HG03103 (cell line): ENCODE results near the gene PNMA8B.

ENCODE experiments used
- ATAC-seq: cut with Tn5 transposase; IDR thresholded peaks from one replicate; pipeline ENCODE4 v1.9.1; 2021; ENCODE audit warnings: low read depth; ENCODE audit not compliant: unreplicated experiment

The PNMA8B gene

GRCh38 chr19:46460981-46461380 lies 34.7 kb downstream of the PNMA8B start:
- ATAC-seq = no peak

GRCh38 chr19:46460055-46460454 lies 35.6 kb downstream of the PNMA8B start:
- no peak for ATAC-seq

GRCh38 chr19:46456930-46457329 lies 38.7 kb downstream of the PNMA8B start:
- no peak for ATAC-seq

GRCh38 chr19:46454244-46454643 lies 41.4 kb downstream of the PNMA8B start:
- no peak for ATAC-seq

- no peak for ATAC-seq
These were observed 42.0 kb downstream of the PNMA8B start for GRCh38 chr19:46453661-46454060.

- no peak for ATAC-seq
These were observed 43.5 kb downstream of the PNMA8B start for GRCh38 chr19:46452186-46452585.

GRCh38 chr19:46451352-46451751 lies 44.3 kb downstream of the PNMA8B start:
- ATAC-seq = no peak

- ATAC-seq = no peak
These were observed 44.9 kb downstream of the PNMA8B start for GRCh38 chr19:46450737-46451136.

- no peak for ATAC-seq
These were observed 46.4 kb downstream of the PNMA8B start for GRCh38 chr19:46449228-46449627.

GRCh38 chr19:46448601-46449000 lies 47.1 kb downstream of the PNMA8B start:
- no peak for ATAC-seq

- ATAC-seq = no peak
These were observed 47.8 kb downstream of the PNMA8B start for GRCh38 chr19:46447824-46448223.

GRCh38 chr19:46447006-46447405 lies 48.7 kb downstream of the PNMA8B start:
- no peak for ATAC-seq

GRCh38 chr19:46446021-46446420 lies 49.6 kb downstream of the PNMA8B start:
- no peak for ATAC-seq

GRCh38 chr19:46442808-46443450 lies 52.7 kb downstream of the PNMA8B start:
- ATAC-seq = no peak

GRCh38 chr19:46441866-46442265 lies 53.8 kb downstream of the PNMA8B start:
- ATAC-seq = no peak
